Uterus (tissue), 2 donors: ENCODE data around the gene SPECC1.

Experiments
- CTCF ChIP-seq, 4 experiments: fragments of 200-600 bp in 2 of 4; fragments of 450-650 bp in 2 of 4; sonication (generic) in 2 of 4; IDR thresholded peaks; one replicate each; pipeline ENCODE4 v1.5.1; 2016 to 2019; ENCODE audit warnings: antibody characterized with exemption in 4 of 4, mild to moderate bottlenecking in 2 of 4, moderate library complexity in 1 of 4
- POLR2A ChIP-seq, 2 donors: fragments of 450-650 bp; IDR thresholded peaks; one replicate each; pipeline ENCODE4 v1.6.1; 2016; ENCODE audit warnings: antibody characterized with exemption in 2 of 2, mild to moderate bottlenecking in 1 of 2, moderate library complexity in 1 of 2

GRCh38 chr17:20089756-20090547 lies 80.8 kb downstream of the SPECC1 start:
- no peak for TF ChIP-seq CTCF (IDR thresholded peaks at IDR 0.05)
- TF ChIP-seq POLR2A (IDR thresholded peaks at IDR 0.05), result no peak
